Central memory CD4-positive, alpha-beta T cell (primary cell): ENCODE measurements around the gene TSGA10.
"Not testable (repeated sequence)": the region's sequence is repeated elsewhere in the genome, so short reads cannot be mapped to it uniquely, and the experiment has no call there.

Source experiments
- DNase-seq: peaks from one replicate; pipeline ENCODE4 v3.0.0; 2022

TSGA10 gene

GRCh38 chr2:99067871-99068625, 86.7 kb downstream of the TSGA10 start:
- DNase-seq: no peak

- peak; percentile 40 for DNase-seq
These were observed 88.4 kb downstream of the TSGA10 start for GRCh38 chr2:99066075-99066958.

DNA sequence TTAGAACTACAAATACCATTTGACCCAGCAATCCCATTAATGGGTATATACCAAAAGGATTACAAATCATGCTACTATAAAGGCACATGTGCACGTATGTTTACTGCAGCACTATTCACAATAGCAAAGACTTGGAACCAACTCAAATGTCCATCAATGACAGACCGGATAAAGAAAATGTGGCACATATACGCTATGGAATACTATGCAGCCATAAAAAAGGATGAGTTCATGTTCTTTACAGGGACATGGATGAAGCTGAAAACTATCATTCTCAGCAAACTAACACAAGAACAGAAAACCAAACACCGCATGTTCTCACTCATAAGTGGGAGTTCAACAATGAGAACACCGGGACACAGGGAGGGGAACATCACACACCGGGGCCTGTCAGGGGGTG, 105.6 kb downstream of the TSGA10 start:
- not testable (repeated sequence) for DNase-seq

GRCh38 chr2:99040736-99041300, 113.9 kb downstream of the TSGA10 start:
- not testable (repeated sequence) for DNase-seq

- no peak for DNase-seq
These were observed 118.8 kb downstream of the TSGA10 start for GRCh38 chr2:99035920-99036319.

DNA sequence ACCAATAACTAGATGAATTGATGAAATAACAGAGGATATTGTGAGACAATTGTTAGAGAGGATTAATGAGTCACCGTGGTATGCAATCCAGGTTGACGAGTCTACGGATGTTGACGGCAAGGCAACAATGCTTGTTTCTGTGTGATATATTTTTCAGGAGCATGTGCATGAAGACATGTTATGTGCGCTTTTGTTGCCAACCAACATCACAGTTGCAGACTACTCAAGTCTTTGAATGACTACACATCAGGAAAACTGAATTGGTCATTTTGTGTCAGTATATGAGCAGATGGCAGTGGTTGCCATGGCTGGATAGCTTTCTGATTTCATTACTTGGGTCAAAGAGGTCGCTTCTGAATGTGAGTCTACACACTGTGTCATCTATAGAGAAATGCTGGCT, 122.0 kb downstream of the TSGA10 start:
- no peak for DNase-seq

- DNase-seq: no peak
These were observed 122.7 kb downstream of the TSGA10 start for GRCh38 chr2:99032001-99032400.

DNA sequence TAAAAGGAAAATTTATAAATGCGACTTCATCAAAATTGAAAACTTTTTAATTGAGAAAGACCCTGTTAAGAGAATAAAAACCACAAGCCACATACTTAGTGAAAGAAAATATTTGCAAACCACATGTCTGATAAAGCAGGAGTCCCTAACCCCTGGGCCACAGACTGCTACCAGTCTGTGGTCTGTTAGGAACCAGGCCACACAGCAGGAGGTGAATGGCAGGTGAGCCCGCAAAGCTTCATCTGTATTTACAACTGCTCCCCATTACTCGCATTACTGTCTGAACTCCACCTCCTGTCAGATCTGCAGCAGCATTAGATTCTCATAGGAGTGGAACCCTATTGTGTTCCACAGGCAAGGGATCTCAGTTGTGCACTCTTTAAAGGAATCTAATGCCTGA, 123.3 kb downstream of the TSGA10 start:
- DNase-seq: no peak

DNA sequence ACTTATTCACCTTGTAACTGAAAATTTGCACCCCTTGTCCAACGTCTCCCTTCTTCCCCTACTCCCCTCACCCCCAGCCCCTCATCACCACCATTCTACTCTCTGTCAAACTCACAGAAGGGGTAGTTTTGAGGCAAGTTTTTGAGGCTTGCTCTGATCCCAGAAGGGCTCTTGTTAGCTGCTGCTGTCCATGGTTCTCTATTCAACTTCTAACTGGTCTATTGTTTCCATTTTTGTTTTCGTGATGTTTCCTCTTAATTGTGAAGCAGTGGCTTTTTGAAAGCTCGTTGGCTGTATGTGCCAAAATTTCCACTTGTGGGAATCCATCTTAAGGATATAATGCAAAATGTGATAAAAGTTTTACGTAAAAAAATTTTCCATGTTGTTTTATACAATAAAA, 126.2 kb downstream of the TSGA10 start:
- DNase-seq: no peak

- no peak for DNase-seq
These were observed 126.9 kb downstream of the TSGA10 start for GRCh38 chr2:99027856-99028255.

GRCh38 chr2:99000708-99001107, 154.0 kb downstream of the TSGA10 start:
- no peak for DNase-seq

- not testable (repeated sequence) for DNase-seq
These were observed 166.0 kb downstream of the TSGA10 start for GRCh38 chr2:98988695-98989094.

- no peak for DNase-seq
These were observed 168.7 kb downstream of the TSGA10 start for GRCh38 chr2:98985905-98986666.

DNA sequence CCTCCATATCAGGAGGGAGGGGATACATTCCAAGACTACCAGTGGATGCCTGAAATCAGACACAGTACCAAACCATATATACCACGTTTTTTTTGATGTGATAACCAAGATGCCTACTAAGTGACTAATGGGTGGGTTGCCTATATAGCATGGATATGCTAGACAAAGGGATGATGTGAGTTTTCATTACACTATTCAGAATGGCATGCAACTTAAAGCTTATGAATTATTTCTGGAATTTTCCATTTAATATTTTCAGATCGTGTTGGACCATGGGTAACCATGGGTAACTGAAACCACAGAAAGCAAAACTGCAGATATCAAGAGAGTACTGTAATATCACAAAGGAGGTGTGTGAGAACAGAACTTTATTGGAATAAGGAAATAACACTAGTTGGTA, 179.1 kb downstream of the TSGA10 start:
- DNase-seq: no peak

DNA sequence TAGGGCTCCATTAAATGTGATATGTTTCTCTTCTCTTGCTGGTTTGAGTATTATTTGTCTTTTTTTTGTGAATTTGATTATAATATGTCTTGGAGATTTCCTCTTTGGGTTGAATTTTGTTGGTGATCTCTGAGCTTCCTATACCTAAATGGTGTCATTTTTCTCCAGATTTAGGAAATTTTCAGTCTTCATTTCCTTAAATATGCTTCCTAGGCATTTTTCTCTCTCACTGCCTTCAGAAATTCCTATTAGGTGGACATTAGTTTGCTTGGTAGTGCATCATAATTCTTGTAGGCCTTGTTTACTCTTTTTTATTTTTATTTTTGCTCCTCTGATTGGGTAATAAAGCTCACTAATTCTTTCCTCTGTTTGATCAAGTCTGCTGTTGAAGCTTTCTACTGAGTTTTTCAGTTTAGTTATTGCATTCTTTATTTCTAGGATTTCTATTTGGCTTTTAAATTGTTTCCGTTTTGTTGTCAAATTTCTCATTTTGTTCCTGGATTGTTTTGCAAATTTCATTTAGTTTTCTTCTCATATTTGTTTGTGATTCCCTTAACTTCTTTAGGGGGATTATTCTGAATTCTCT, 182.1 kb downstream of the TSGA10 start:
- no peak for DNase-seq

- no peak for DNase-seq
These were observed 194.8 kb downstream of the TSGA10 start for GRCh38 chr2:98959810-98960507.

- no peak for DNase-seq
These were observed 201.8 kb downstream of the TSGA10 start for GRCh38 chr2:98952966-98953365.

- DNase-seq: no peak
These were observed 205.6 kb downstream of the TSGA10 start for GRCh38 chr2:98948956-98949739.

DNA sequence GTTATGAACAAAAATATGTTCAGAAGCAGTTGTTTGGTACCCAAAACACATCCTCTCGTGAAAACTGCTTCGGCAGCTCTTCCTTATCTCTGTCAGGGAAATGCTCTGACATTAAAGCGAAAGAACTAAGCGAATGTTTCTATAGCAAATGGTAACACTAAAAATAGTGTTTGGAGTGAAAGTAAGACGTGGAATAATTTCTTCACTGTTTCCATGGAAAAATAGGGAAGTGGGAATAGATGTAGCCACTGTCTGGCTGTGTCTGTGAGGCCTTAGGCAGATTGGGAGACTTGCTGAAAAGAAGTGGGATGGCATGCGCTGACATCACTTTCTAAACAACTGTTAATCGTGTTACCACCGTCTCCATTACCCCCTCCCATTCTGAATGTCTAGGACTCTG, 207.2 kb downstream of the TSGA10 start:
- no peak for DNase-seq
